CD4-positive, alpha-beta T cell treated with Interleukin-17A for 4 hours (primary cell): ENCODE data around the gene PHF1.
A peak's percentile ranks its signal among the peaks of the same experiment; 100 is the strongest.
"Not testable (repeated sequence)": the region's sequence is repeated elsewhere in the genome, so short reads cannot be mapped to it uniquely, and the experiment has no call there.

ENCODE experiments used
- DNase-seq: peaks from one replicate; pipeline ENCODE4 v3.0.0-alpha.2; 2020; ENCODE audit warnings: mixed read lengths

Gene PHF1

GRCh38 chr6:33410711-33411631 lies at the start of gene PHF1:
Gene PHF1, plus strand, starts transcription at chr6:33411014. Its CDS starts 1,250 bp downstream, at chr6:33412264.
- peak; percentile 88 for DNase-seq

- DNase-seq: not testable (repeated sequence)
Observed at GRCh38 chr6:33363486-33363885, 47.3 kb upstream of the PHF1 start.

- not testable (repeated sequence) for DNase-seq
Observed at GRCh38 chr6:33364475-33365205, 46.2 kb upstream of the PHF1 start.

GRCh38 chr6:33365206-33365971 lies 45.4 kb upstream of the PHF1 start:
- not testable (repeated sequence) for DNase-seq

GRCh38 chr6:33367009-33367714 lies 43.7 kb upstream of the PHF1 start:
- no peak for DNase-seq

GRCh38 chr6:33367715-33368025 lies 43.1 kb upstream of the PHF1 start:
- not testable (repeated sequence) for DNase-seq

- DNase-seq: not testable (repeated sequence)
Observed at GRCh38 chr6:33371901-33372300, 38.9 kb upstream of the PHF1 start.

GRCh38 chr6:33372526-33373123 lies 38.2 kb upstream of the PHF1 start:
- DNase-seq: no peak

GRCh38 chr6:33373960-33374910 lies 36.6 kb upstream of the PHF1 start:
- DNase-seq: no peak

- no peak for DNase-seq
Observed at GRCh38 chr6:33375143-33375671, 35.6 kb upstream of the PHF1 start.

GRCh38 chr6:33377171-33377570 lies 33.6 kb upstream of the PHF1 start:
- no peak for DNase-seq

- DNase-seq: not testable (repeated sequence)
Observed at GRCh38 chr6:33379184-33379583, 31.6 kb upstream of the PHF1 start.

- DNase-seq: no peak
Observed at GRCh38 chr6:33380272-33380981, 30.4 kb upstream of the PHF1 start.

GRCh38 chr6:33383427-33384185 lies 27.2 kb upstream of the PHF1 start:
- no peak for DNase-seq

- no peak for DNase-seq
Observed at GRCh38 chr6:33384581-33385020, 26.2 kb upstream of the PHF1 start.

- DNase-seq: no peak
Observed at GRCh38 chr6:33390173-33390572, 20.6 kb upstream of the PHF1 start.

- DNase-seq: no peak
Observed at GRCh38 chr6:33390767-33391277, 20.0 kb upstream of the PHF1 start.

GRCh38 chr6:33391278-33391921 lies 19.4 kb upstream of the PHF1 start, which contains the start of gene KIFC1:
Gene KIFC1, plus strand, starts transcription at chr6:33391823. Its CDS starts 163 bp downstream, at chr6:33391986.
- peak; percentile 99 for DNase-seq
